Measurements from ENCODE around the gene NR6A1. TPM values are rescaled to one million over a fixed set of nuclear protein-coding genes. Genes with fewer than 3 reads are reported as not detected.
"Not testable (repeated sequence)": the region's sequence is repeated elsewhere in the genome, so short reads cannot be mapped to it uniquely, and the experiment has no call there.

Gene NR6A1
- total and polyA plus RNA-seq, 12 donors: 0.29 to 2.0 (median 1.2) TPM

DNA sequence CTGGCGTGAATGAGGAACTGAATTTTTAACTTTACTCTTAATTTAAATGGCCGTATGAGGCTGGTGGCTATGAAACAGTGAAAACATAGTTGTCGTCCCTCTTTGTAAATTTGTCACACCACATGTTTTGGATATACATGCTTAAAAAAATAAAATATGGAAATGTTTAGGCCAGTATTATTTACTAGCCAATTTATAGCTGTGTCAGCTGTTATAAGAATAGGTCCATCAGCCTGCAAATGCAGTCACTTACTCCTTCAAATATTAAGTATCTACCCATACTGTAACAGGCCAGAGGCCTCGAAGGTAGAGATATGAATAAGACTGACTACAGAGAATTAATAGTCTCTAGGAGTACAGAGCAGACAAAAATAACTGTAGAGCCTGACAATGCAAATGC, 30.0 kb downstream of the NR6A1 start:
- H3K4me3 ChIP-seq: no peak overlapping the region
- 83 to 88% methylated on average over 4 of the region's 4 CpGs for WGBS, 2 donors
- H3K4me1 ChIP-seq: peaks cover 0 to 10% (median 0%) of the 10 kb centered on the region in 9 donors
- intact Hi-C loops (cut with DNase I): no loop called here
- DNase-seq (no peak), ATAC-seq (no peak)
- H3K27me3 ChIP-seq: no peaks in the 10 kb centered on the region
- no peak overlapping the region for H3K27ac ChIP-seq
- H3K36me3 ChIP-seq: no peaks in the 10 kb centered on the region
- no peaks in the 10 kb centered on the region for H3K9me3 ChIP-seq
- TF ChIP-seq, protein P1, sequence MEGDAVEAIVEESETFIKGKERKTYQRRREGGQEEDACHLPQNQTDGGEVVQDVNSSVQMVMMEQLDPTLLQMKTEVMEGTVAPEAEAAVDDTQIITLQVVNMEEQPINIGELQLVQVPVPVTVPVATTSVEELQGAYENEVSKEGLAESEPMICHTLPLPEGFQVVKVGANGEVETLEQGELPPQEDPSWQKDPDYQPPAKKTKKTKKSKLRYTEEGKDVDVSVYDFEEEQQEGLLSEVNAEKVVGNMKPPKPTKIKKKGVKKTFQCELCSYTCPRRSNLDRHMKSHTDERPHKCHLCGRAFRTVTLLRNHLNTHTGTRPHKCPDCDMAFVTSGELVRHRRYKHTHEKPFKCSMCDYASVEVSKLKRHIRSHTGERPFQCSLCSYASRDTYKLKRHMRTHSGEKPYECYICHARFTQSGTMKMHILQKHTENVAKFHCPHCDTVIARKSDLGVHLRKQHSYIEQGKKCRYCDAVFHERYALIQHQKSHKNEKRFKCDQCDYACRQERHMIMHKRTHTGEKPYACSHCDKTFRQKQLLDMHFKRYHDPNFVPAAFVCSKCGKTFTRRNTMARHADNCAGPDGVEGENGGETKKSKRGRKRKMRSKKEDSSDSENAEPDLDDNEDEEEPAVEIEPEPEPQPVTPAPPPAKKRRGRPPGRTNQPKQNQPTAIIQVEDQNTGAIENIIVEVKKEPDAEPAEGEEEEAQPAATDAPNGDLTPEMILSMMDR (IDR thresholded peaks at IDR 0.05): no peak

DNA sequence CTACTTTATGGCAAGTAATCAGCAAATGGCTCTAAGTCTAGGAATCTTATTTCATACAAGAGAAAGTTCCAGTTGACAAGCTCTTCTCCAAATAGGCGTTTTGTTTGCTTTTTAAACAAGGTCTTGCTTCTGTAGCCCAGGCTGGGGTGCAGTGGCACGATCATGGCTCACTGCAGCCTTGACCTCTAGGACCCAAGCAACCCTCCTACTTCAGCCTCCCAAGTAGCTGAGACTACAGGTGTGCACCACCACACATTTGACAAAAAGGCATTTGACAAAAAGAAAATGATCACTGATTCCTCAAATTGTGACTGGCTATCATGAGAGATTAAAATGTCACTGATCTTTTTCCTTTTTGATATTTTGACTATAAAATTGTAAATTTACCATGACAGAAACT, 31.8 kb downstream of the NR6A1 start:
- TF ChIP-seq, protein P1 (IDR thresholded peaks at IDR 0.05): no peak
- intact Hi-C loops (cut with DNase I): no loop called here
- no peaks in the 10 kb centered on the region for H3K36me3 ChIP-seq
- H3K27ac ChIP-seq: no peak overlapping the region
- no peak for DNase-seq
- 88 to 94% methylated on average over 2 of the region's 2 CpGs for WGBS, 2 donors
- no peaks in the 10 kb centered on the region for H3K27me3 ChIP-seq
- peaks cover 0 to 14% (median 4%) of the 10 kb centered on the region in 9 donors for H3K4me1 ChIP-seq
- no peak overlapping the region for H3K4me3 ChIP-seq
- no peaks in the 10 kb centered on the region for H3K9me3 ChIP-seq
- no peak for ATAC-seq

DNA sequence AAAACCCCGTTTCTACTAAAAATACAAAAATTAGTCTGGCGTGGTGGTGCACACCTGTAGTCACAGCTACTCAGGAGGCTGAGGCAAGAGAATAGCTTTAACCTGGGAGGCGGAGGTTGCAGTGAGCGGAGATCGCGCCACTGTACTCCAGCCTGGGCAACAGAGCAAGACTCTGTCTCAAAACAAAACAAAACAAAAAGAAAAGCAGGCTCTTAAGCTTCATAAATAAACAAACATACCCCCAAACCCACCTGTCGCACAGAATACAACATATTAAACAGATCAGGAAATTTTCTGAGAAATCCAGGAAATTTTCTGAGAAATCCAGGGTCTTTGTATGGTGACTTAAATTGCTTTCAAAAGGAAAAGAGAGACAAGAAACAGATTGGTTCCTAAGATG, 33.0 kb downstream of the NR6A1 start:
- ATAC-seq; H3K27me3 ChIP-seq; H3K9me3 ChIP-seq; DNase-seq; H3K4me3 ChIP-seq; intact Hi-C loops (cut with DNase I); H3K27ac ChIP-seq; H3K36me3 ChIP-seq: not testable (repeated sequence)
- WGBS, 2 donors: 98% methylated on average over 7 of the region's 7 CpGs
- H3K4me1 ChIP-seq: peaks cover 0 to 14% (median 4%) of the 10 kb centered on the region in 9 donors

DNA sequence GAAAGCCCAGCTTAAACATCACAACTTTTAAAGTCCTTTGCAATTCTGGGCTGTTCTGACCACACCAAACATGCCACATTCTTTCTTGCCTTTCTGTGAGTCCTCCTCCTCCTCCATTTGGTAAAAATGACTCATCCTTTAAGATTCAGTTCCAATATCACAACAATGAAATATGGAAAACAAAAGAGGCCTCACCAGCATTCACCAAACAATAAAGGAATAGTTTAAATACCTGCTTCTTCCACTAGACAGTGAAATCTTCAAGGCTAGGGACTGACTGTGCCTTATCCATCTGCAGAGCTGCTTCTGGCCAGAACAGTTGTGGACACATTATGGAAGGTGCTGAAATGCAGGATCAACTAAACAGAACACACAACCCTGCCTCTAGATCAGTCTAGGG, 36.0 kb downstream of the NR6A1 start:
- ATAC-seq (no peak), DNase-seq (no peak)
- Histone ChIP-seq H3K9me3 (no peaks in the 10 kb centered on the region), H3K4me1 (peaks cover 0 to 8% (median 4%) of the 10 kb centered on the region in 9 donors), H3K27me3 (no peaks in the 10 kb centered on the region), H3K4me3 (no peak overlapping the region), H3K36me3 (no peaks in the 10 kb centered on the region), H3K27ac (no peak overlapping the region)
- intact Hi-C loops (cut with DNase I): no loop called here
- TF ChIP-seq, protein P1 (IDR thresholded peaks at IDR 0.05): no peak

DNA sequence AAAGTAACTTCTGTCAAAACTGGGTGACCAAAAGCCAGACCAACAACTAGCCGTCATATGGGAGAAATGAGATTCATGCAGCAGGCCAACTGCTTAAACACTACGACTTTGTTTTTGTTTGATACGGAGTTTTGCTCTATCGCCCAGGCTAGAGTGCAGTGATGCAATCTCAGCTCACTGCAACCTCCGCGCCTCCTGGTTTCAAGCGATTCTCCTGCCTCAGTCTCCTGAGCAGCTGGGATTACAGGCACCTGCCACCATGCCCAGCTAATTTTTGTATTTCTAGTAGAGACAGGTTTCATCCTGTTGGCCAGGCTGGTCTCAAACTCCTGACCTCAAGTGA, 36.4 kb downstream of the NR6A1 start:
- intact Hi-C loops (cut with DNase I); DNase-seq; H3K9me3 ChIP-seq; H3K4me3 ChIP-seq; ATAC-seq; H3K27ac ChIP-seq; H3K4me1 ChIP-seq; H3K36me3 ChIP-seq; H3K27me3 ChIP-seq: not testable (repeated sequence)
- 92 to 96% methylated on average over 7 of the region's 7 CpGs for WGBS, 2 donors

All from heart right ventricle (tissue), 16 donors.